ENCODE measurements around the gene CACNA1G.

CACNA1G gene

GRCh38 chr17:50627036-50627781, 66.7 kb downstream of the CACNA1G start:
- no peaks in the 10 kb centered on the region for H3K36me3 ChIP-seq (replicated peaks)
- H3K27ac ChIP-seq, result no peak overlapping the region
- no peak for DNase-seq
- peaks cover 12% of the 10 kb centered on the region for H3K27me3 ChIP-seq (replicated peaks)
- in situ Hi-C loops (cut with HindIII; ENCODE audit: low pct_ligation_motif_present, low sequenced_read_pairs), result no loop called here
- no peak overlapping the region for H3K4me3 ChIP-seq (ENCODE audit: low read depth, low read length)
- TF ChIP-seq, protein P1, sequence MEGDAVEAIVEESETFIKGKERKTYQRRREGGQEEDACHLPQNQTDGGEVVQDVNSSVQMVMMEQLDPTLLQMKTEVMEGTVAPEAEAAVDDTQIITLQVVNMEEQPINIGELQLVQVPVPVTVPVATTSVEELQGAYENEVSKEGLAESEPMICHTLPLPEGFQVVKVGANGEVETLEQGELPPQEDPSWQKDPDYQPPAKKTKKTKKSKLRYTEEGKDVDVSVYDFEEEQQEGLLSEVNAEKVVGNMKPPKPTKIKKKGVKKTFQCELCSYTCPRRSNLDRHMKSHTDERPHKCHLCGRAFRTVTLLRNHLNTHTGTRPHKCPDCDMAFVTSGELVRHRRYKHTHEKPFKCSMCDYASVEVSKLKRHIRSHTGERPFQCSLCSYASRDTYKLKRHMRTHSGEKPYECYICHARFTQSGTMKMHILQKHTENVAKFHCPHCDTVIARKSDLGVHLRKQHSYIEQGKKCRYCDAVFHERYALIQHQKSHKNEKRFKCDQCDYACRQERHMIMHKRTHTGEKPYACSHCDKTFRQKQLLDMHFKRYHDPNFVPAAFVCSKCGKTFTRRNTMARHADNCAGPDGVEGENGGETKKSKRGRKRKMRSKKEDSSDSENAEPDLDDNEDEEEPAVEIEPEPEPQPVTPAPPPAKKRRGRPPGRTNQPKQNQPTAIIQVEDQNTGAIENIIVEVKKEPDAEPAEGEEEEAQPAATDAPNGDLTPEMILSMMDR (IDR thresholded peaks at IDR 0.05; ENCODE audit: low read depth, low read length, missing control alignments), result no peak

DNA sequence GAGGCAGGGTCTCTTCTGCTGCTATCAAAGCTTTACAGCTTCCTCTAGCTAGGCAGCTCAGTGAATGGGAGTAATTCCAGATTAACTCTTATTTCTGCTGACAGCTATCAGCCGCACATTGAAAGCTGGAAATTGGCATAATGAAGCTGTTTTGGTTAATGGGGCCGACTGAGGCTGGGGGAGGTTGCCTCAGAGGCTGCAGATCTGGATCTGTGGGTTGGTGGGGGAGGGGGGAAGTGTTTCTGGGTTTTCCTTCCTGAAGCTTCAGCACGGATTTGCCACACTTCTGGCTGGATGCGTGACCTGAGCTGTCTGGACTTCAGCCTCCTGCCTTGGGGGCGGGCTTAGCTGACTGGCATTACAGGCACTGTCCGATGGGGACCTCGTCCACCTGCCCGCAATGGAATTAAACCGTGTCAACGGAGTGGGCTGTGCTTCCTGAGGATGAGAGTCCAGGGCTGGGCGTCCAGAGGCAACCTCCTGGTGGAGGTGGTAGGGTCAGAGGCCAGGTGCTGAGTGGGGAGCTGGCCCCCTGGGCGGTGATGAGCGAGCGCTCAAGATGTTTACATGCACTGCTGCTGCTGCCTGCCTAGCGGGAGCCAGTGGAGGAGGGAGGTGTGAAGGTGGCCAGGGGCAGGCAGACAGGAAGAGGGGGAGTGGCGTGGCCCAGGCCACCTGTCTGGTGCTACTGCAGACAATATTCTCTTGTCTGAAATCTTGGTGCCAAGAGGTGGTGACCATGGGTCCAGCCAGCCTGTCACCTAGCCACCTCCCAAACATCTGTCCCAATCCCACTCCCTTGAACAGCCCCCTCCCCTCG, 67.5 kb downstream of the CACNA1G start:
- in situ Hi-C loops (cut with HindIII; ENCODE audit: low pct_ligation_motif_present, low sequenced_read_pairs), result no loop called here

GRCh38 chr17:50629902-50630301, 69.4 kb downstream of the CACNA1G start:
- no peak overlapping the region for H3K27ac ChIP-seq
- TF ChIP-seq, protein P1 (IDR thresholded peaks at IDR 0.05; ENCODE audit: low read depth, low read length, missing control alignments), result no peak
- DNase-seq, result no peak
- peaks cover 31% of the 10 kb centered on the region for H3K27me3 ChIP-seq (replicated peaks)
- no peaks in the 10 kb centered on the region for H3K36me3 ChIP-seq (replicated peaks)
- no peak overlapping the region for H3K4me3 ChIP-seq (ENCODE audit: low read depth, low read length)
- in situ Hi-C loops (cut with HindIII; ENCODE audit: low pct_ligation_motif_present, low sequenced_read_pairs), result no loop called here

More for the DNA sequence above, 67.5 kb downstream of the CACNA1G start:
- TF ChIP-seq, protein P1 (IDR thresholded peaks at IDR 0.05; ENCODE audit: low read depth, low read length, missing control alignments), result no peak
- no peak overlapping the region for H3K27ac ChIP-seq
- H3K36me3 ChIP-seq (replicated peaks), result no peaks in the 10 kb centered on the region
- no peak overlapping the region for H3K4me3 ChIP-seq (ENCODE audit: low read depth, low read length)
- no peak for DNase-seq
- peaks cover 12% of the 10 kb centered on the region for H3K27me3 ChIP-seq (replicated peaks)

DNA sequence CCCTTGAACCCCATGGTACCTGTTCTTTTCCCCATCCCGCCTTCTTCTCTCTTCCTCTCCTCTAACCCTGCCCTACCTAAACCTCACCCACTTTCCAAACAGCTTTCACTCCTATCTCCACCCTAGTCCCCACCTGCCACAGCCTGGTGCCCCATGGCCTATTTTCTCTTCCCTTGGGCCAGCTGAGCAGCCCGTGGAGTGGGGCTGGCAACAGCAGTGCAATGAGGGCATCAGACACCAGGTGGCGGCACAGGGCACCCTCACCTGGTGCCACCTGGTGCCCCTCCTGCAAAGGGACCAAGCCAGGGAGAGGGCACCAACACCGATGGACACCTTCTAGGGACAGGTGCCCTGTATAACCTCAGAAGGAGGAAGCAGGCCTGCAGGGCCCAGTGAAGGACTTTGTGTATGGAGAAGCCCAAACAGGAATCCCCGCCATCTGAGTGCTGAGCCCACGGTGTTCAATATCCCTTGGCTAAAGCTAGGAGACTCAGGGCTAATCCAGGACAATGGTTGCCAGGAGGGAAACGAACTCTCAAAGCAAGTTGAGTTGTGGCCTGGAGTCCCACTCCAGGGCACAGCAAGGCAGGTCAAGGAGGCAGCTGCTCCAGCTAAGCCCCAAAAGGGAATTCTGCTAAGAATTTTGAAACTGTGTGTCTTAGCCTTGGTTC, 70.1 kb downstream of the CACNA1G start:
- Histone ChIP-seq H3K27ac (no peak overlapping the region), H3K27me3 (replicated peaks) (peaks cover 38% of the 10 kb centered on the region), H3K36me3 (replicated peaks) (no peaks in the 10 kb centered on the region), H3K4me3 (ENCODE audit: low read depth, low read length) (no peak overlapping the region)
- in situ Hi-C loops (cut with HindIII; ENCODE audit: low pct_ligation_motif_present, low sequenced_read_pairs), result no loop called here
- no peak for DNase-seq
- TF ChIP-seq, protein P1 (IDR thresholded peaks at IDR 0.05; ENCODE audit: low read depth, low read length, missing control alignments), result peak; percentile 88

DNA sequence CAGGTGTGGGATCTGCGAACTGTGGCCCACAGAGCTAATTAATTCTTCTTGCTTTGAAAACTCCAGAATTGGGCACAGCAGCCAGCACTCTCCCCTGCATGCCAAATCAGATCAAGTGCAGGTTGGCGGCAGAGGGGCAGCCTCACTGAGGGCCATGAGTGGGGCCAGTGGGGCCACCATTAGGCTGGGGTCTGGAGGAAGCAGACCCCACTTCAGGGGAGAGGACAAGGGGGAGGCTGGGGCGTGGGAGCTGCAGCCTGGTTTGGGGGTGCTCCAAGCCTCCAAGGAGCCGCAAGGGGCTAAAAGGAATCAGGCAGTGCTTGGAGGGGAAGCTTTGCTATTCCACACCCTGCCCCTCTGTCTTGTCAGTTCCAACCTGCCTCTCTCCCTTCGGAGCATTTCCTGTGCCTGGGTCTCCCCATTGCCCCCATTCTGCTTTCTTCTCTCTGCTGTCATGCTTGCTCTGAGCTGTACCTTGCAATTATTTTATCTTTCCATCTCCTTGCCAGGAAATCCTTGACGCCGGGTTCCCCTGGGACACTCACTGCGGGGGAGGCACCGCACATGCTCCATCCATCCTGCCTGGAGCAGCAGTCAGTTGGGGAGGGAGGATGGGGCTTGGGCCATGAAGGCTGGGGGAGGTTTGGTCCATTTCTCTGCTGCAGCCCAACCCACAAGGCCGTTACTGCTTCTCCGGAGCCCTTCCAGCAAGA, 70.8 kb downstream of the CACNA1G start:
- TF ChIP-seq, protein P1 (IDR thresholded peaks at IDR 0.05; ENCODE audit: low read depth, low read length, missing control alignments), result no peak
- DNase-seq, result no peak
- Histone ChIP-seq H3K27me3 (replicated peaks) (peaks cover 38% of the 10 kb centered on the region), H3K4me3 (ENCODE audit: low read depth, low read length) (no peak overlapping the region), H3K36me3 (replicated peaks) (no peaks in the 10 kb centered on the region), H3K27ac (no peak overlapping the region)
- in situ Hi-C loops (cut with HindIII; ENCODE audit: low pct_ligation_motif_present, low sequenced_read_pairs), result no loop called here

Measured in brain microvascular endothelial cell (primary cell).